PFSK-1 (cell line): Measurements from ENCODE around the gene SUSD4.

Experiments used
- POLR2AphosphoS5 ChIP-seq: IDR thresholded peaks from 2 replicates; pipeline ENCODE4 v1.6.1; 2012; ENCODE audit warnings: low read depth, mild to moderate bottlenecking, control low read depth, low read length, moderate library complexity
- SIN3A ChIP-seq: IDR thresholded peaks from 2 replicates; pipeline ENCODE4 v1.6.1; 2012; ENCODE audit warnings: mild to moderate bottlenecking, low read length, moderate library complexity, borderline replicate concordance; ENCODE audit not compliant: insufficient read depth
- TAF1 ChIP-seq: IDR thresholded peaks from 2 replicates; pipeline ENCODE4 v1.6.1; 2012; ENCODE audit warnings: low read length, control low read depth, borderline replicate concordance; ENCODE audit not compliant: insufficient read depth

DNA sequence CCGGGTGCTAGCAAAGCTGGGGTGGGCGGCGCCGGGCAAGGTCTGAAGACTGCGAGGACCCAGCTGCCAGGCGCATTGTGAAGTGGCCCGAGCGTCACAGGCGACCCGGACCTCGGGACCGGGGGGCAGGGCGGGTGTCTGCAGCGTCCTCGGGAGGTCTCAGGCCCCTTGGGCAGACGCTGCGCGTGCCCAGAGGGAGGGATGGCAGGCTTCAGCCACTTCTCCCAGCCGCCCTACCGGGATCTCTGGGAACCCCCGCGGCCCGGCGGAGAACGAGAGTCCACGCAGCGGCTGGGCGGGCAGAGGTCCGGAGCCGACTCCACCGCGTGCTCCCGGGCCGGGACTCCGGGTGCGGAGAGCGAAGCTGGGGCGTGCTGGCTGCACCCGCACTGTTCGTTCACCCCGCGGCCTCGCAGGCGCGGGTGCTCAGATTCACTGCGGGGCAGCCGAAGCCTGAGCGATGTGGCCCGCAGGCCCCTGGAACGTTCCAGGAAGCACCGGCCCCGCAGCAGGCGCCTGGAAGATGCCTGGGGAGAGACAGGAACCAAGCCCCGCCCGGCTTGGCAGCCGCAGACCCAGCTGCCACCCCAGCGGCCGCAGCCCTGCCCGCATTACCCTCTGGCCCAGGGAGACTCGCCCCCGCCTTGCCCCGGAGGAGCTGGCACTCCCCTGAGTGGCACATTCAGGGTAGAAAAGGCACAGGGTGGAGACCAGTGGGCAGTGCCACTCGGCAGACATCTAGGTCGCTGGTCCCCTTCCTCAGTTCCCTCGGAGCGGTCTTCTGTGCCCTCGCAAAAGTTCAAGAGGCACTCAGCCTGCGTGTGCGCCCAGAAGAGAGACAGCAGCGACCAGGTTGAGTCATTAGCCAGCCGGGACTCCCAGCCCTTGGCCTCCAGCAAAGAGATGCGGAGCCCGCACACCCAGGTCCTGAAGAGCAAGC lies 29.6 kb upstream of the SUSD4 start, which contains the start of gene CCDC185:
- TF ChIP-seq TAF1 (no peak), POLR2AphosphoS5 (no peak), SIN3A (no peak)
